Measurements from ENCODE around the gene ZMIZ1. TPM values are rescaled to one million over a fixed set of nuclear protein-coding genes. Genes with fewer than 3 reads are reported as not detected.

ZMIZ1 gene
- total RNA-seq, 1 experiment from 2014 or later, result 28.4 TPM

DNA sequence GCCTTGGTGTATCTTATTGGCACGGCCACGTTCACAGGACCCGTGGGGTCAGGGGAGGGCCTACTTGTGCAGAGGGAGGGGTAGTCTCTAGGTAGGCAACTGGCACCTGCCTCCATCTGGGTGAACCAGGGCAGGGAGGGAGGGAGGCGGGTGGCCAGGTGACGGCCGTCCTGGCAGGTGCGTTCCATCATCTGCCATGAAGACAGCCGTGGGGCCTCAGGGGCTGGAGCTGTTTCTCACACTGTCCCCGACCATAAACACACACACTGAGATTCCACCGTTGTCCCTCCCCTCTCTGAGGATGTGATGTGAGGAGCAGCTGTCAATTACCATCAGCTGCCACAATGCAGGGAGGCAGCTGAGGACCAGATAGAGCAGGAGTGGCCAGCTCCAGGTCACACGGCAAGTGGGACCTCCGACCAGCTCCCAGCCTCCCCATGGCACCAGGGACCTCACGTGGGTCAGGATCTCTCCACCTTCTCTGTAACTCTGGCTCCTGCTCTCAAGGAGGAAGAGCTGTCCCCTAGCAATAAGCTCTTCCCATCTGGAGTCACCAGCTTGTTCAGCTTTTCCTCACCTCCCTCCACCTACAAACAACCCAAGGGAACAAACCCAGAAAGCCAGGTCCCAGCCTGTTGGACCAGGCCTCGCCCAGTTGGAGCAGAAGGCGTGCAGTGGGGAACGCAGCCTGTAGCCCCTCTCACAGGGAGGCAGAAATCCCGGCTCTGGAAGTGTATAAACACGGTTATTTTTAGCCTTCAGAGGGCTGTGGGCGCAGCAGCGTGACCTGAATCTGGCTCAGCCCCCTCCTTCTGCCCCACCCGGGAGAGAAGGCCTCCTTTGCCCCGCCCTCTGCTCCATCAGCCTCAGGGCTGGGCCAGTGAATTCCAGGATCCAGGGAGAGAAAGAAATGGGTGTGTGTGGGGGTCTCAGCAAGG, 33.1 kb downstream of the ZMIZ1 start:
- BruUV-seq (replicated peaks), result no TSS peak
- Histone ChIP-seq H3K9me3 (ENCODE audit: control insufficient read depth in 1 of 2, insufficient read depth in 1 of 2, low read depth in 1 of 2, low read length in 2 of 2) (no peaks in the 10 kb centered on the region), H3K4me3 (replicated peaks in 1 of 2; ENCODE audit: low read depth in 1 of 2, low read length in 2 of 2) (no peak overlapping the region), H3K4me1 (ENCODE audit: control insufficient read depth in 1 of 2, insufficient read depth in 2 of 2, low read length in 2 of 2) (peaks cover 25 to 27% of the 10 kb centered on the region in 2 experiments), H4K20me1 (ENCODE audit: insufficient read depth) (no peaks in the 10 kb centered on the region), H3K36me3 (ENCODE audit: control insufficient read depth in 1 of 2, insufficient read depth in 2 of 2, low read length in 2 of 2) (no peaks in the 10 kb centered on the region), H3K4me2 (ENCODE audit: low read length) (peak overlapping the region; percentile 49), H3K27ac (ENCODE audit: low read depth, low read length) (peak overlapping the region; percentile 30; the same call in 1 of the 2 replicates), H3K27me3 (ENCODE audit: insufficient read depth, low read length) (no peaks in the 10 kb centered on the region), H3K9me2 (ENCODE audit: insufficient read depth) (no peaks in the 10 kb centered on the region), H2AFZ (ENCODE audit: low read depth, low read length, poor library complexity, severe bottlenecking) (no peak overlapping the region), H3K79me2 (ENCODE audit: insufficient read depth, low read length) (peaks cover 47% of the 10 kb centered on the region), H3K9ac (ENCODE audit: low read length) (no peak overlapping the region)
- RAD21 ChIA-PET (ENCODE audit: low non-redundant PET in 1 of 2, low total read pairs in 2 of 2, uncharacterized antibody in 2 of 2, unreplicated experiment in 2 of 2), result no interaction called here
- no peak for TF ChIP-seq FOSL1 (IDR thresholded peaks at IDR 0.05; ENCODE audit: low read depth)
- intact Hi-C loops (cut with micrococcal nuclease), result no loop called here
- CTCF ChIA-PET, result no interaction called here
- DNase-seq (ENCODE audit: low read depth, low spot score) (no peak), ATAC-seq (peak; percentile 68)
- POLR2A ChIA-PET, result no interaction called here

DNA sequence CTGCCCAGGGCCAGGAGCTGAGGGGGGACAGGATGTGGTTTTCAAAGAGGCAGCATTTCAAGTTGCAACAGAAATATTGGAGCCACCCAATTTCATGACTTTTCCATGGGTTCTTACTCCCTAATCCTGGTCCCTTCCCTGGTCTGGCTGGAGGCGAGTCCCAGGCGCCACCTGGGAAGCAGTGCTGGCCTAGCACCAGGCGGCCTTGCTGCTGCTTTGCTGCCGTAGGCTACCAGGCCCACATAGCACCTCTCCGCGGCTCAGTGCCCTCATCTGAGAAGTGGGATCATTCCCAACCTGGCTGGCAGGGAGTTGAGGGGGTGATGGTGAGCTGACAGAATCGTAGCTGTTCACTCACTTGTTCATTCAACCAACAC, 33.7 kb downstream of the ZMIZ1 start:
- Histone ChIP-seq H3K79me2 (ENCODE audit: insufficient read depth, low read length) (peaks cover 54% of the 10 kb centered on the region), H3K27ac (ENCODE audit: low read depth, low read length) (peak overlapping the region; percentile 30; the same call in 1 of the 2 replicates), H3K4me1 (ENCODE audit: control insufficient read depth in 1 of 2, insufficient read depth in 2 of 2, low read length in 2 of 2) (peaks cover 25 to 27% of the 10 kb centered on the region in 2 experiments), H3K4me2 (ENCODE audit: low read length) (peak overlapping the region; percentile 49; the same call in 1 of the 2 replicates), H3K27me3 (ENCODE audit: insufficient read depth, low read length) (no peaks in the 10 kb centered on the region), H4K20me1 (ENCODE audit: insufficient read depth) (no peaks in the 10 kb centered on the region), H3K36me3 (ENCODE audit: control insufficient read depth in 1 of 2, insufficient read depth in 2 of 2, low read length in 2 of 2) (no peaks in the 10 kb centered on the region), H2AFZ (ENCODE audit: low read depth, low read length, poor library complexity, severe bottlenecking) (no peak overlapping the region), H3K4me3 (replicated peaks in 1 of 2; ENCODE audit: low read depth in 1 of 2, low read length in 2 of 2) (no peak overlapping the region), H3K9me2 (ENCODE audit: insufficient read depth) (no peaks in the 10 kb centered on the region), H3K9ac (ENCODE audit: low read length) (no peak overlapping the region), H3K9me3 (ENCODE audit: control insufficient read depth in 1 of 2, insufficient read depth in 1 of 2, low read depth in 1 of 2, low read length in 2 of 2) (no peaks in the 10 kb centered on the region)
- DNase-seq (ENCODE audit: low read depth, low spot score), result no peak
- ATAC-seq, result peak; percentile 68
- ChIA-PET POLR2A (no interaction called here), CTCF (no interaction called here), RAD21 (ENCODE audit: low non-redundant PET in 1 of 2, low total read pairs in 2 of 2, uncharacterized antibody in 2 of 2, unreplicated experiment in 2 of 2) (no interaction called here)
- BruUV-seq (replicated peaks), result no TSS peak
- intact Hi-C loops (cut with micrococcal nuclease), result no loop called here
- TF ChIP-seq POLR2AphosphoS5 (IDR thresholded peaks at IDR 0.05; ENCODE audit: low read depth, low read length), result no peak
- TF ChIP-seq ELF1 (IDR thresholded peaks at IDR 0.05; ENCODE audit: borderline replicate concordance, low read depth), result no peak
- no peak for TF ChIP-seq CEBPB (IDR thresholded peaks at IDR 0.05; ENCODE audit: low read depth)
- TF ChIP-seq FOSL1 (IDR thresholded peaks at IDR 0.05; ENCODE audit: low read depth), result no peak
- TF ChIP-seq ZNF274 (IDR thresholded peaks at IDR 0.05; ENCODE audit: low read depth, low read length), result no peak
- no peak for TF ChIP-seq JUND (IDR thresholded peaks at IDR 0.05)
- TF ChIP-seq, protein P1, sequence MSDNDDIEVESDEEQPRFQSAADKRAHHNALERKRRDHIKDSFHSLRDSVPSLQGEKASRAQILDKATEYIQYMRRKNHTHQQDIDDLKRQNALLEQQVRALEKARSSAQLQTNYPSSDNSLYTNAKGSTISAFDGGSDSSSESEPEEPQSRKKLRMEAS (IDR thresholded peaks at IDR 0.05), result no peak
- TF ChIP-seq, protein P2, sequence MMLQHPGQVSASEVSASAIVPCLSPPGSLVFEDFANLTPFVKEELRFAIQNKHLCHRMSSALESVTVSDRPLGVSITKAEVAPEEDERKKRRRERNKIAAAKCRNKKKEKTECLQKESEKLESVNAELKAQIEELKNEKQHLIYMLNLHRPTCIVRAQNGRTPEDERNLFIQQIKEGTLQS (IDR thresholded peaks at IDR 0.05), result no peak
- TF ChIP-seq ZFX (IDR thresholded peaks at IDR 0.05), result no peak
- TF ChIP-seq EZH2phosphoT487 (IDR thresholded peaks at IDR 0.05; ENCODE audit: borderline replicate concordance), result no peak
- TF ChIP-seq CBX3 (IDR thresholded peaks at IDR 0.05; ENCODE audit: low read depth), result no peak
- no peak for TF ChIP-seq POLR2A (IDR thresholded peaks at IDR 0.05; ENCODE audit: borderline replicate concordance, extremely low read depth, insufficient read depth, insufficient read length)
- no peak for TF ChIP-seq SP1 (IDR thresholded peaks at IDR 0.05; ENCODE audit: low read depth)
- TF ChIP-seq, protein P3, sequence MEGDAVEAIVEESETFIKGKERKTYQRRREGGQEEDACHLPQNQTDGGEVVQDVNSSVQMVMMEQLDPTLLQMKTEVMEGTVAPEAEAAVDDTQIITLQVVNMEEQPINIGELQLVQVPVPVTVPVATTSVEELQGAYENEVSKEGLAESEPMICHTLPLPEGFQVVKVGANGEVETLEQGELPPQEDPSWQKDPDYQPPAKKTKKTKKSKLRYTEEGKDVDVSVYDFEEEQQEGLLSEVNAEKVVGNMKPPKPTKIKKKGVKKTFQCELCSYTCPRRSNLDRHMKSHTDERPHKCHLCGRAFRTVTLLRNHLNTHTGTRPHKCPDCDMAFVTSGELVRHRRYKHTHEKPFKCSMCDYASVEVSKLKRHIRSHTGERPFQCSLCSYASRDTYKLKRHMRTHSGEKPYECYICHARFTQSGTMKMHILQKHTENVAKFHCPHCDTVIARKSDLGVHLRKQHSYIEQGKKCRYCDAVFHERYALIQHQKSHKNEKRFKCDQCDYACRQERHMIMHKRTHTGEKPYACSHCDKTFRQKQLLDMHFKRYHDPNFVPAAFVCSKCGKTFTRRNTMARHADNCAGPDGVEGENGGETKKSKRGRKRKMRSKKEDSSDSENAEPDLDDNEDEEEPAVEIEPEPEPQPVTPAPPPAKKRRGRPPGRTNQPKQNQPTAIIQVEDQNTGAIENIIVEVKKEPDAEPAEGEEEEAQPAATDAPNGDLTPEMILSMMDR (IDR thresholded peaks at IDR 0.05 in 2 of 3, conservative IDR thresholded peaks at IDR 0.05 in 1 of 3; ENCODE audit: borderline replicate concordance in 1 of 3, insufficient read depth in 1 of 3, low read depth in 2 of 3, low read length in 2 of 3), result no peak
- no peak for TF ChIP-seq EZH2 (IDR thresholded peaks at IDR 0.05)
